Keratinocyte (primary cell): Measurements from ENCODE around the gene MAPK7. TPM values are rescaled to one million over a fixed set of nuclear protein-coding genes. Genes with fewer than 3 reads are reported as not detected.

Source experiments
- DNase-seq: peaks from one replicate; pipeline ENCODE4 v3.0.0-alpha.2; 2011; ENCODE audit warnings: low read depth, missing footprints, low spot score
- FAIRE-seq: peaks from 2 replicates; lab custom pipeline; 2011; peaks lifted over from hg19 to GRCh38; lab: Jason Lieb, UNC
- H2AFZ ChIP-seq: 2 replicates; pipeline ENCODE4 v1.6.0; 2012; ENCODE audit warnings: low read length, control low read depth, inconsistent platforms; ENCODE audit not compliant: control insufficient read depth
- H3K27ac ChIP-seq: 2 replicates; pipeline ENCODE4 v1.5.1; 2011; ENCODE audit warnings: low read length; ENCODE audit not compliant: control insufficient read depth, insufficient read depth
- H3K27me3 ChIP-seq: 3 replicates; pipeline ENCODE4 v1.6.0; 2011; ENCODE audit warnings: low read length; ENCODE audit not compliant: control insufficient read depth, insufficient read depth; ENCODE audit errors: extremely low read depth
- H3K36me3 ChIP-seq, 2 experiments: 2 replicates in 1 of 2; 3 replicates in 1 of 2; pipeline ENCODE4 v1.5.1; 2011; ENCODE audit warnings: low read length in 2 of 2, mild to moderate bottlenecking in 1 of 2; ENCODE audit not compliant: control insufficient read depth in 2 of 2, insufficient read depth in 2 of 2; ENCODE audit errors: extremely low read depth in 1 of 2
- H3K4me1 ChIP-seq: 3 replicates; pipeline ENCODE4 v1.5.1; 2011; ENCODE audit warnings: low read length; ENCODE audit not compliant: control insufficient read depth, insufficient read depth; ENCODE audit errors: extremely low read depth
- H3K4me2 ChIP-seq: 3 replicates; pipeline ENCODE4 v1.6.0; 2011; ENCODE audit warnings: low read depth, low read length; ENCODE audit not compliant: control insufficient read depth, insufficient read depth; ENCODE audit errors: extremely low read depth
- H3K4me3 ChIP-seq, 3 experiments: fragments of 200-600 bp in 1 of 3; sonication (generic) in 1 of 3; 2 replicates in 2 of 3; 3 replicates in 1 of 3; pipeline ENCODE4 v1.5.1; 2011 to 2016; ENCODE audit warnings: low read length in 3 of 3, mild to moderate bottlenecking in 3 of 3, control low read depth in 2 of 3, inconsistent platforms in 1 of 3, low read depth in 1 of 3, mixed read lengths in 1 of 3, mixed run types in 1 of 3, moderate library complexity in 1 of 3; ENCODE audit not compliant: control insufficient read depth in 2 of 3, insufficient read depth in 2 of 3; ENCODE audit errors: extremely low read depth in 1 of 3
- H3K79me2 ChIP-seq: 2 replicates; pipeline ENCODE4 v1.6.0; 2012; ENCODE audit warnings: low read length; ENCODE audit not compliant: control insufficient read depth, insufficient read depth
- H3K9ac ChIP-seq: 3 replicates; pipeline ENCODE4 v1.6.0; 2011; ENCODE audit warnings: low read length; ENCODE audit not compliant: control insufficient read depth, insufficient read depth; ENCODE audit errors: extremely low read depth
- H3K9me1 ChIP-seq: 3 replicates; pipeline ENCODE4 v1.6.0; 2011; ENCODE audit warnings: low read length; ENCODE audit not compliant: control insufficient read depth, insufficient read depth; ENCODE audit errors: extremely low read depth
- H3K9me3 ChIP-seq: 2 replicates; pipeline ENCODE4 v1.5.1; 2012; ENCODE audit warnings: low read depth, low read length; ENCODE audit not compliant: control insufficient read depth
- H4K20me1 ChIP-seq: 3 replicates; pipeline ENCODE4 v1.6.0; 2011; ENCODE audit warnings: low read length; ENCODE audit not compliant: control insufficient read depth, insufficient read depth; ENCODE audit errors: extremely low read depth
- CTCF ChIP-seq, 3 experiments: IDR thresholded peaks in 1 of 3; conservative IDR thresholded peaks in 1 of 3; optimal IDR thresholded peaks in 1 of 3; 2 replicates in 2 of 3; 3 replicates in 1 of 3; pipeline versions ENCODE3 to v1.5.1; 2011; ENCODE audit warnings: low read length in 3 of 3, mild to moderate bottlenecking in 3 of 3, moderate library complexity in 2 of 3, control low read depth in 1 of 3, inconsistent platforms in 1 of 3; ENCODE audit not compliant: insufficient read depth in 2 of 3; ENCODE audit errors: extremely low read depth in 1 of 3
- EZH2 ChIP-seq: IDR thresholded peaks from one replicate; pipeline ENCODE4 v1.6.1; 2012; ENCODE audit warnings: inconsistent platforms, mild to moderate bottlenecking, low read length, moderate library complexity
- dilution Hi-C: fragments of 300-500 bp; cut with MboI; formaldehyde crosslinking; loops from one replicate; pipeline ENCODE4 v1.7.0; 2020; ENCODE audit warnings: low sequenced_read_pairs; ENCODE audit not compliant: extremely low pct_ligation_motif_present
- polyA plus RNA-seq, 5 experiments: library from polyadenylated mRNA; depleted of rRNA in 3 of 5; stranded (reverse) in 3 of 5; stranded (forward) in 1 of 5; unstranded in 1 of 5; fragments of >200 nt; gene quantifications; 1 replicate in 1 of 5; 2 replicates in 3 of 5; 3 replicates in 1 of 5; pipeline versions ENCODE4 v1.2.1 to v1.2.3, GENCODE V29; 2011 to 2012; ENCODE audit warnings: missing spikeins in 2 of 5, low read depth in 1 of 5, low replicate concordance in 1 of 5

MAPK7 gene
- polyA plus RNA-seq, 1 donor (not counting 4 experiments of a cell fraction or from before 2014, with no cell fraction given): 4.3 TPM

GRCh38 chr17:19384723-19385391 is 6.6 kb downstream of the MAPK7 start:
- no peaks in the 10 kb centered on the region for H3K9me1 ChIP-seq
- no peak overlapping the region for H2AFZ ChIP-seq
- H3K4me3 ChIP-seq: no peak overlapping the region
- no peak for TF ChIP-seq EZH2
- no peak for TF ChIP-seq CTCF (optimal IDR thresholded peaks at IDR 0.05 in 1 of 3, IDR thresholded peaks at IDR 0.05 in 1 of 3, conservative IDR thresholded peaks at IDR 0.05 in 1 of 3; ENCODE audit: extremely low read depth in 1 of 3, insufficient read depth in 2 of 3, low read length in 3 of 3)
- FAIRE-seq (peak; percentile 73), DNase-seq (no peak)
- no peak overlapping the region for H3K4me2 ChIP-seq
- no peak overlapping the region for H3K9ac ChIP-seq
- H3K27me3 ChIP-seq: no peaks in the 10 kb centered on the region
- H3K27ac ChIP-seq: no peak overlapping the region
- H3K79me2 ChIP-seq: peaks cover 8% of the 10 kb centered on the region
- dilution Hi-C loops: no loop called here
- H3K4me1 ChIP-seq: peaks cover 19% of the 10 kb centered on the region
- H3K36me3 ChIP-seq: peaks cover 24 to 26% of the 10 kb centered on the region in 2 experiments
- H4K20me1 ChIP-seq: no peaks in the 10 kb centered on the region
- H3K9me3 ChIP-seq: no peaks in the 10 kb centered on the region

- DNase-seq (no peak), FAIRE-seq (no peak)
- Histone ChIP-seq H3K4me1 (peaks cover 19% of the 10 kb centered on the region), H2AFZ (no peak overlapping the region), H3K9me3 (no peaks in the 10 kb centered on the region), H3K9me1 (no peaks in the 10 kb centered on the region), H3K79me2 (peaks cover 5% of the 10 kb centered on the region), H3K4me2 (no peak overlapping the region), H4K20me1 (no peaks in the 10 kb centered on the region), H3K4me3 (no peak overlapping the region), H3K9ac (no peak overlapping the region), H3K36me3 (peaks cover 19 to 20% of the 10 kb centered on the region in 2 experiments), H3K27me3 (no peaks in the 10 kb centered on the region), H3K27ac (no peak overlapping the region)
- dilution Hi-C loops: no loop called here
- TF ChIP-seq CTCF (optimal IDR thresholded peaks at IDR 0.05 in 1 of 3, IDR thresholded peaks at IDR 0.05 in 1 of 3, conservative IDR thresholded peaks at IDR 0.05 in 1 of 3; ENCODE audit: extremely low read depth in 1 of 3, insufficient read depth in 2 of 3, low read length in 3 of 3): no peak
- TF ChIP-seq EZH2: no peak
Measured at GRCh38 chr17:19385521-19385983, 7.3 kb downstream of the MAPK7 start.
